Measurements from ENCODE around the gene A4GALT.

DNA sequence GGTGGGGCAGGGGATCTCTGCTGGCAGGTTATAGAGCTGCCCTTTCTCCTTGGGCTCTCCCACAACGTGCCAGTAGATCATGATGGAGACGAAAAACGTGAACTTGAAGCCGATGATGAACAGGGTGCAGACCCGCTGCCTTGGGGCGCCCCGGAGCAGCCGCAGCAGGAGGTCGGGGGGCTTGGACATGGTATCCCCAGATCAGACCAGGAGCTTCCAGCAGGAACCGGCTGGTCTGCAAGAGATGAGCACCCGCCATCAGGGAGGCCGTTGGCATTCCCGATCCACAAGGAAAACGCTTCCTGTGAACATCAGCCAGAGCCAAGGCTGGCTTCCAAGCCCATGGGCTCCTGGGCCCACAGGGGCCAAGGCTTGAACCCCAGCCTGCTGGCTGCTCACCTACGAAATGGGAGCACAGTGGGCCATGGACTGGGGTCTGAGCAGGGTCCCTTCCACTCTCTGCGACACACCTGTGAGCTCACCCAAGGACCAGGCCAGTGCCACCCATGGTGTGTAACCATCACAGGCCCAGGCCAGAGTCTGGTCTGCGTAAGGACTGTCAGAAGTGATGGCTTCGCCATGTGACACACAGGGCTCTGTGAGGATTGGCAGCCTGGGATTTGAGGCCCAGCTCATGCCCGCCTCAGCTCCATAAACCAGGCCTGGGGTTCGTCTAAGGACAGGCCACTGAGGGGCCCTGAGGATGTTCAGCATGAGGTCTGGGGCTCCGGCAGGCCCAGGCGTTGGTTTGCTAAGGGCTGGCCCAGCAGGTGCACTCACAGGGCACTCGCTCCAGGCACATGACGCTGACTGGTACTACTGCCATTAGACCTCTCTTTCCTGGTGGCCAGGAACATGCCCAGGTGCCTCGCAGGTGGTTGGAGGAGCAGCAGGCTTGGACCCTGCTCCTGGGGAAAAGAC lies 26.6 kb downstream of the A4GALT start:
- TF ChIP-seq, protein P1, sequence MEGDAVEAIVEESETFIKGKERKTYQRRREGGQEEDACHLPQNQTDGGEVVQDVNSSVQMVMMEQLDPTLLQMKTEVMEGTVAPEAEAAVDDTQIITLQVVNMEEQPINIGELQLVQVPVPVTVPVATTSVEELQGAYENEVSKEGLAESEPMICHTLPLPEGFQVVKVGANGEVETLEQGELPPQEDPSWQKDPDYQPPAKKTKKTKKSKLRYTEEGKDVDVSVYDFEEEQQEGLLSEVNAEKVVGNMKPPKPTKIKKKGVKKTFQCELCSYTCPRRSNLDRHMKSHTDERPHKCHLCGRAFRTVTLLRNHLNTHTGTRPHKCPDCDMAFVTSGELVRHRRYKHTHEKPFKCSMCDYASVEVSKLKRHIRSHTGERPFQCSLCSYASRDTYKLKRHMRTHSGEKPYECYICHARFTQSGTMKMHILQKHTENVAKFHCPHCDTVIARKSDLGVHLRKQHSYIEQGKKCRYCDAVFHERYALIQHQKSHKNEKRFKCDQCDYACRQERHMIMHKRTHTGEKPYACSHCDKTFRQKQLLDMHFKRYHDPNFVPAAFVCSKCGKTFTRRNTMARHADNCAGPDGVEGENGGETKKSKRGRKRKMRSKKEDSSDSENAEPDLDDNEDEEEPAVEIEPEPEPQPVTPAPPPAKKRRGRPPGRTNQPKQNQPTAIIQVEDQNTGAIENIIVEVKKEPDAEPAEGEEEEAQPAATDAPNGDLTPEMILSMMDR (IDR thresholded peaks at IDR 0.05), result no peak
- TF ChIP-seq EZH2 (IDR thresholded peaks at IDR 0.05; ENCODE audit: borderline replicate concordance, insufficient read depth, low read depth, low read length, poor library complexity, severe bottlenecking), result no peak
